ENCODE results near the gene MAPT. TPM values are rescaled to one million over a fixed set of nuclear protein-coding genes. Genes with fewer than 3 reads are reported as not detected.

MAPT gene
- total RNA-seq, 1 experiment from 2014 or later = 3.6 TPM

GRCh38 chr17:45896803-45897693 lies 2.7 kb downstream of the MAPT start:
- no peaks in the 10 kb centered on the region for H3K9me2 ChIP-seq (replicated peaks; ENCODE audit: low read length)
- H3K27me3 ChIP-seq (ENCODE audit: low read length) = peaks cover 13% of the 10 kb centered on the region
- no peaks in the 10 kb centered on the region for H4K20me1 ChIP-seq (ENCODE audit: low read length)
- POLR2A ChIA-PET (ENCODE audit: unreplicated experiment) = no interaction called here
- DNase-seq (no peak), ATAC-seq (no peak)
- no peak overlapping the region for H3K9ac ChIP-seq (ENCODE audit: low read length)
- no peaks in the 10 kb centered on the region for H3K9me3 ChIP-seq (ENCODE audit: low read length)
- H3K36me3 ChIP-seq (ENCODE audit: low read depth, low read length) = no peaks in the 10 kb centered on the region
- no peak overlapping the region for H2AFZ ChIP-seq (ENCODE audit: low read length)
- no peaks in the 10 kb centered on the region for H3K79me2 ChIP-seq (ENCODE audit: low read length)
- intact Hi-C loops (cut with micrococcal nuclease) = no loop called here
- no peaks in the 10 kb centered on the region for H3F3A ChIP-seq (ENCODE audit: low read length, unreplicated experiment)
- TF ChIP-seq EZH2phosphoT487 (IDR thresholded peaks at IDR 0.05; ENCODE audit: borderline replicate concordance, low read length) = no peak
- TF ChIP-seq, protein P1, sequence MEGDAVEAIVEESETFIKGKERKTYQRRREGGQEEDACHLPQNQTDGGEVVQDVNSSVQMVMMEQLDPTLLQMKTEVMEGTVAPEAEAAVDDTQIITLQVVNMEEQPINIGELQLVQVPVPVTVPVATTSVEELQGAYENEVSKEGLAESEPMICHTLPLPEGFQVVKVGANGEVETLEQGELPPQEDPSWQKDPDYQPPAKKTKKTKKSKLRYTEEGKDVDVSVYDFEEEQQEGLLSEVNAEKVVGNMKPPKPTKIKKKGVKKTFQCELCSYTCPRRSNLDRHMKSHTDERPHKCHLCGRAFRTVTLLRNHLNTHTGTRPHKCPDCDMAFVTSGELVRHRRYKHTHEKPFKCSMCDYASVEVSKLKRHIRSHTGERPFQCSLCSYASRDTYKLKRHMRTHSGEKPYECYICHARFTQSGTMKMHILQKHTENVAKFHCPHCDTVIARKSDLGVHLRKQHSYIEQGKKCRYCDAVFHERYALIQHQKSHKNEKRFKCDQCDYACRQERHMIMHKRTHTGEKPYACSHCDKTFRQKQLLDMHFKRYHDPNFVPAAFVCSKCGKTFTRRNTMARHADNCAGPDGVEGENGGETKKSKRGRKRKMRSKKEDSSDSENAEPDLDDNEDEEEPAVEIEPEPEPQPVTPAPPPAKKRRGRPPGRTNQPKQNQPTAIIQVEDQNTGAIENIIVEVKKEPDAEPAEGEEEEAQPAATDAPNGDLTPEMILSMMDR (conservative IDR thresholded peaks at IDR 0.05; ENCODE audit: low read depth, low read length) = no peak
- no peak for TF ChIP-seq EZH2 (IDR thresholded peaks at IDR 0.05; ENCODE audit: low read length, unreplicated experiment)
- no TSS peak for BruUV-seq (replicated peaks)
- CTCF ChIA-PET = no interaction called here
- H3K27ac ChIP-seq (ENCODE audit: low read length) = no peak overlapping the region
- no peak overlapping the region for H3K4me2 ChIP-seq (ENCODE audit: low read length)
- peaks cover 11% of the 10 kb centered on the region for H3K4me1 ChIP-seq (ENCODE audit: insufficient read depth, low read length)
- no peak overlapping the region for H3K4me3 ChIP-seq (ENCODE audit: low read length)

GRCh38 chr17:45900136-45900535 lies 5.8 kb downstream of the MAPT start:
- BruUV-seq (replicated peaks) = no TSS peak
- TF ChIP-seq, protein P1 (conservative IDR thresholded peaks at IDR 0.05; ENCODE audit: low read depth, low read length) = no peak
- no peak for TF ChIP-seq EZH2phosphoT487 (IDR thresholded peaks at IDR 0.05; ENCODE audit: borderline replicate concordance, low read length)
- TF ChIP-seq EZH2 (IDR thresholded peaks at IDR 0.05; ENCODE audit: low read length, unreplicated experiment) = no peak
- DNase-seq (no peak), ATAC-seq (no peak)
- no peaks in the 10 kb centered on the region for H3K36me3 ChIP-seq (ENCODE audit: low read depth, low read length)
- CTCF ChIA-PET = no interaction called here
- no peak overlapping the region for H3K4me2 ChIP-seq (ENCODE audit: low read length)
- H3K9me3 ChIP-seq (ENCODE audit: low read length) = no peaks in the 10 kb centered on the region
- H4K20me1 ChIP-seq (ENCODE audit: low read length) = no peaks in the 10 kb centered on the region
- peaks cover 5% of the 10 kb centered on the region; the same call in 1 of the 2 replicates for H3K4me1 ChIP-seq (ENCODE audit: insufficient read depth, low read length)
- no peak overlapping the region for H3K4me3 ChIP-seq (ENCODE audit: low read length)
- no peaks in the 10 kb centered on the region for H3K9me2 ChIP-seq (replicated peaks; ENCODE audit: low read length)
- intact Hi-C loops (cut with micrococcal nuclease) = no loop called here
- no peaks in the 10 kb centered on the region for H3K79me2 ChIP-seq (ENCODE audit: low read length)
- H2AFZ ChIP-seq (ENCODE audit: low read length) = no peak overlapping the region
- no peak overlapping the region for H3K27ac ChIP-seq (ENCODE audit: low read length)
- H3F3A ChIP-seq (ENCODE audit: low read length, unreplicated experiment) = no peaks in the 10 kb centered on the region
- H3K27me3 ChIP-seq (ENCODE audit: low read length) = peaks cover 12% of the 10 kb centered on the region
- POLR2A ChIA-PET (ENCODE audit: unreplicated experiment) = no interaction called here
- H3K9ac ChIP-seq (ENCODE audit: low read length) = no peak overlapping the region

Measured in PC-3 (cell line).